LNCAP (cell line): ENCODE data around the gene SLC8A1.

ENCODE experiments used
- CTCF ChIP-seq: fragments of 450-650 bp; IDR thresholded peaks from 2 replicates; pipeline ENCODE4 v1.5.1; 2017; ENCODE audit warnings: mild to moderate bottlenecking

Gene SLC8A1

GRCh38 chr2:40471866-40472265 lies 20.0 kb upstream of the SLC8A1 start:
- no peak for TF ChIP-seq CTCF

- TF ChIP-seq CTCF = no peak
Observed at GRCh38 chr2:40470822-40471813, 19.2 kb upstream of the SLC8A1 start.

- TF ChIP-seq CTCF = no peak
Observed at GRCh38 chr2:40466935-40467572, 15.2 kb upstream of the SLC8A1 start.

GRCh38 chr2:40466332-40466906 lies 14.5 kb upstream of the SLC8A1 start:
- no peak for TF ChIP-seq CTCF

GRCh38 chr2:40463112-40463511 lies 11.2 kb upstream of the SLC8A1 start:
- TF ChIP-seq CTCF = no peak

- no peak for TF ChIP-seq CTCF
Observed at GRCh38 chr2:40458271-40458794, 6.4 kb upstream of the SLC8A1 start.

- TF ChIP-seq CTCF = no peak
Observed at GRCh38 chr2:40457837-40458236, 5.9 kb upstream of the SLC8A1 start.
